Activated CD4-positive, alpha-beta T cell treated with anti-CD3 and anti-CD28 coated beads, Interleukin-2, amount 10 ng/mL, durations not matched to agents 7 days and 5 days (primary cell): ENCODE measurements around the gene BTBD6. TPM values are rescaled to one million over a fixed set of nuclear protein-coding genes. Genes with fewer than 3 reads are reported as not detected.

ENCODE experiments used
- CTCF ChIA-PET: fragments of 350-600 bp; sonication (Branson Sonifier 250); formaldehyde crosslinking; loops from one replicate; lab custom pipeline; 2021; ENCODE audit warnings: antibody characterized with exemption; lab: Charles Lee
- POLR2A ChIA-PET: fragments of 350-600 bp; sonication (Branson Sonifier 250); formaldehyde crosslinking; loops from one replicate; lab custom pipeline; 2021; ENCODE audit warnings: antibody characterized with exemption; lab: Charles Lee
- DNase-seq: peaks from one replicate; pipeline ENCODE4 v3.0.0-alpha.2; 2020
- H3K27ac Mint-ChIP-seq: one replicate; pipeline ENCODE4 v1.8.0; 2021; ENCODE audit warnings: mild to moderate bottlenecking, moderate library complexity, mixed read lengths
- H3K27me3 Mint-ChIP-seq: one replicate; pipeline ENCODE4 v1.8.0; 2021; ENCODE audit warnings: mixed read lengths
- H3K36me3 Mint-ChIP-seq: one replicate; pipeline ENCODE4 v1.8.0; 2021; ENCODE audit warnings: low read depth, mixed read lengths
- H3K4me1 Mint-ChIP-seq: one replicate; pipeline ENCODE4 v1.8.0; 2021; ENCODE audit warnings: mixed read lengths
- H3K4me3 Mint-ChIP-seq: one replicate; pipeline ENCODE4 v1.8.0; 2021; ENCODE audit warnings: mild to moderate bottlenecking, moderate library complexity, mixed read lengths
- H3K9me3 Mint-ChIP-seq: one replicate; pipeline ENCODE4 v1.8.0; 2021; ENCODE audit warnings: mixed read lengths
- total RNA-seq, 2 experiments: library from RNA; stranded (reverse); gene quantifications; one replicate each; pipeline ENCODE4 v1.2.3, GENCODE V29; 2021

BTBD6 gene
- total RNA-seq, 2 experiments from 2014 or later: 43.7 to 43.9 TPM

GRCh38 chr14:105250986-105251385 lies 2.7 kb downstream of the BTBD6 start:
- ChIA-PET CTCF (interaction anchor here (1.1 kb wide), 1 partner anchor 8 kb away, joined by 3 read pairs; no protein-coding TSS in a partner anchor), POLR2A (no interaction called here)

DNA sequence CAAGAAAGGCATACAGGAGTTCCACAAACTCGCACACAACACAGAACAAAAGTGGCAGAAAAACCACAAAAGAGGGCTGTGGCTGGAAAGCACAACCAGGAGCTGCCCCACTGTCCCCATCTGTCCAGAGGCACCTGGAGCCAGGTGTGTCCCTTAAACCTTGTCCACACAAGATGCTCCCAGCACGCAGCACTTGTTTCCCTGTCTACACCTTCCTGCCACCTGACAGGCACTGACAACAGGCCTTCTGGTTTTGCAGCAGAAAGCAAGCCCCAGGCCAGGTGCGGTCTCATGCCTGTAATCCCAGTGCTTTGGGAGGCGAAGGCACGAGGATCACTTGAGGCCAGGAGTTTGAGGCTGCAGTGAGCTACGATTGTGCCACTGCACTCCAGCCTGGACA lies 3.6 kb downstream of the BTBD6 start:
- Mint-ChIP-seq H3K9me3 (no peaks in the 10 kb centered on the region), H3K4me1 (peaks cover 29% of the 10 kb centered on the region), H3K36me3 (peaks cover 16% of the 10 kb centered on the region), H3K27ac (no peak overlapping the region), H3K4me3 (no peak overlapping the region), H3K27me3 (no peaks in the 10 kb centered on the region)
- ChIA-PET POLR2A (no interaction called here), CTCF (no interaction called here)
- DNase-seq: no peak

More at GRCh38 chr14:105250986-105251385, 2.7 kb downstream of the BTBD6 start:
- no peaks in the 10 kb centered on the region for H3K9me3 Mint-ChIP-seq
- H3K4me3 Mint-ChIP-seq: no peak overlapping the region
- DNase-seq: no peak
- H3K27ac Mint-ChIP-seq: peak overlapping the region; percentile 51
- H3K4me1 Mint-ChIP-seq: peaks cover 29% of the 10 kb centered on the region
- H3K36me3 Mint-ChIP-seq: peaks cover 19% of the 10 kb centered on the region
- no peaks in the 10 kb centered on the region for H3K27me3 Mint-ChIP-seq

- Mint-ChIP-seq H3K9me3 (no peaks in the 10 kb centered on the region), H3K4me3 (no peak overlapping the region), H3K27ac (no peak overlapping the region), H3K27me3 (no peaks in the 10 kb centered on the region), H3K36me3 (peaks cover 13% of the 10 kb centered on the region), H3K4me1 (peaks cover 31% of the 10 kb centered on the region)
- CTCF ChIA-PET: interaction anchor here (1.0 kb wide), 1 partner anchor 59 kb away, joined by 3 read pairs; no protein-coding TSS in a partner anchor
- POLR2A ChIA-PET: no interaction called here
- DNase-seq: no peak
Measured at GRCh38 chr14:105252552-105253328, 4.4 kb downstream of the BTBD6 start.

GRCh38 chr14:105253329-105253682 lies 5.0 kb downstream of the BTBD6 start:
- Mint-ChIP-seq H3K4me1 (peaks cover 30% of the 10 kb centered on the region), H3K27me3 (no peaks in the 10 kb centered on the region), H3K9me3 (no peaks in the 10 kb centered on the region), H3K36me3 (peaks cover 13% of the 10 kb centered on the region), H3K4me3 (no peak overlapping the region), H3K27ac (peak overlapping the region; percentile 13)
- ChIA-PET CTCF (interaction anchor here (1.0 kb wide), 1 partner anchor 58 kb away, joined by 3 read pairs; no protein-coding TSS in a partner anchor), POLR2A (no interaction called here)
- DNase-seq: no peak

- H3K4me1 Mint-ChIP-seq: peaks cover 22% of the 10 kb centered on the region
- no peaks in the 10 kb centered on the region for H3K9me3 Mint-ChIP-seq
- no peaks in the 10 kb centered on the region for H3K27me3 Mint-ChIP-seq
- no peak for DNase-seq
- H3K4me3 Mint-ChIP-seq: no peak overlapping the region
- H3K36me3 Mint-ChIP-seq: peaks cover 6% of the 10 kb centered on the region
- ChIA-PET CTCF (interaction anchor here (0.5 kb wide), 1 partner anchor 23 kb away, joined by 6 read pairs; no protein-coding TSS in a partner anchor), POLR2A (no interaction called here)
- H3K27ac Mint-ChIP-seq: no peak overlapping the region
Measured at GRCh38 chr14:105255021-105255507, 6.7 kb downstream of the BTBD6 start.

- peaks cover 13% of the 10 kb centered on the region for H3K4me1 Mint-ChIP-seq
Measured at GRCh38 chr14:105256292-105256960, 8.1 kb downstream of the BTBD6 start.

GRCh38 chr14:105257464-105257863 lies 9.1 kb downstream of the BTBD6 start:
- H3K27ac Mint-ChIP-seq: peak overlapping the region; percentile 52
- ChIA-PET POLR2A (no interaction called here), CTCF (no interaction called here)
- H3K4me3 Mint-ChIP-seq: no peak overlapping the region
- H3K27me3 Mint-ChIP-seq: no peaks in the 10 kb centered on the region
- no peaks in the 10 kb centered on the region for H3K9me3 Mint-ChIP-seq
- DNase-seq: peak; percentile 26
- peaks cover 10% of the 10 kb centered on the region for H3K4me1 Mint-ChIP-seq
- no peaks in the 10 kb centered on the region for H3K36me3 Mint-ChIP-seq

More at GRCh38 chr14:105256292-105256960, 8.1 kb downstream of the BTBD6 start:
- no peak overlapping the region for H3K27ac Mint-ChIP-seq
- H3K36me3 Mint-ChIP-seq: no peaks in the 10 kb centered on the region
- no peak for DNase-seq
- H3K9me3 Mint-ChIP-seq: no peaks in the 10 kb centered on the region
- POLR2A ChIA-PET: no interaction called here
- H3K4me3 Mint-ChIP-seq: no peak overlapping the region
- H3K27me3 Mint-ChIP-seq: no peaks in the 10 kb centered on the region
- CTCF ChIA-PET: interaction anchor here (0.9 kb wide), 1 partner anchor 15 kb away, joined by 3 read pairs; no protein-coding TSS in a partner anchor

DNA sequence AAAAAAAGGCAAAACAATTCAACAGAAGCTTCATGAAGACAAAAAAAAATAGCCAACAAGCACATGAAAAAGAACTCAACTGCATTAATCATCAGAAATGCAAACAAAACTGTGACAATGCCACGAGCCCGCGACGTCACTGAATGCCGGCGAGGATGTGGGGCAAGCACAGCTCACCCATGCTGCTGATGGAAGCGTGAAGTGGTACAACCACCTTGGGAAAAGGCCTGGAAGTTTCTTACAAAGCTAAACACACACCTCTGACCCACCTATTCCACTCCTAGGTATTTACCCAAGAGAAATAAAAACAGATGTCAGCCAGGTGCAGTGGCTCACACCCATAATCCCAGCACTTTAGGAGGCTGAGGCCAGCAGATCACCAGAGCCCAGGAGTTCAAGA lies 10.5 kb downstream of the BTBD6 start:
- Mint-ChIP-seq H3K9me3 (no peaks in the 10 kb centered on the region), H3K27ac (no peak overlapping the region), H3K4me3 (no peak overlapping the region), H3K4me1 (peaks cover 10% of the 10 kb centered on the region), H3K36me3 (peaks cover 3% of the 10 kb centered on the region), H3K27me3 (no peaks in the 10 kb centered on the region)
- DNase-seq: no peak
- ChIA-PET CTCF (interaction anchor here (0.6 to 1.0 kb wide), 2 partner anchors 8 to 1143 kb away, joined by 3 read pairs; no protein-coding TSS in a partner anchor), POLR2A (no interaction called here)

DNA sequence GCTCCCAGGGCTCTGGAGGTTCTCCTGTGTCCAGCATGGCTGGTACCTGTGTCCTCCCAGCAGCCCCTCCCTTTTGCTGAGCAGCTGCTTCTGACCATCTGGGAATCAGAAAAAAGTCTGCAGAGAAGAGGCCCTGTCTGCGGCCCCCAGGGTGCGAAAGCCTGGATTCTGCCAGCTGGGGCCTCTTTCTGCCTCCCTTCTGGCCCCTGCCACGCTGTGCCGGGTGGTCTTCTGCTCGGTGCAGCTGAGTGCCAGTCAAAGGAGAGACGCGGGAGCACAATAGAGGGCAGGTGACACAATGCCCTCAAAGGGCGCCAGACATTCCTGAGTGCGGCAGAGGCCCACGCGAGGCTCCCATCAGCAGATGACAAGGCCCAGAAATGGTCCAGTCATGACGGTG lies 12.6 kb downstream of the BTBD6 start:
- Mint-ChIP-seq H3K4me3 (no peak overlapping the region), H3K4me1 (peaks cover 10% of the 10 kb centered on the region), H3K36me3 (peaks cover 6% of the 10 kb centered on the region), H3K27me3 (no peaks in the 10 kb centered on the region), H3K27ac (no peak overlapping the region), H3K9me3 (no peaks in the 10 kb centered on the region)
- DNase-seq: no peak
- CTCF ChIA-PET: interaction anchor here (0.9 kb wide), 1 partner anchor 33 kb away, joined by 3 read pairs; no protein-coding TSS in a partner anchor
- POLR2A ChIA-PET: no interaction called here

GRCh38 chr14:105261781-105262180 lies 13.4 kb downstream of the BTBD6 start:
- ChIA-PET POLR2A (no interaction called here), CTCF (no interaction called here)
- Mint-ChIP-seq H3K27ac (no peak overlapping the region), H3K4me3 (no peak overlapping the region), H3K27me3 (no peaks in the 10 kb centered on the region), H3K36me3 (peaks cover 6% of the 10 kb centered on the region), H3K4me1 (peaks cover 10% of the 10 kb centered on the region), H3K9me3 (no peaks in the 10 kb centered on the region)
- DNase-seq: no peak

- no peak overlapping the region for H3K4me3 Mint-ChIP-seq
Measured at GRCh38 chr14:105267820-105268548, 19.7 kb downstream of the BTBD6 start.

DNA sequence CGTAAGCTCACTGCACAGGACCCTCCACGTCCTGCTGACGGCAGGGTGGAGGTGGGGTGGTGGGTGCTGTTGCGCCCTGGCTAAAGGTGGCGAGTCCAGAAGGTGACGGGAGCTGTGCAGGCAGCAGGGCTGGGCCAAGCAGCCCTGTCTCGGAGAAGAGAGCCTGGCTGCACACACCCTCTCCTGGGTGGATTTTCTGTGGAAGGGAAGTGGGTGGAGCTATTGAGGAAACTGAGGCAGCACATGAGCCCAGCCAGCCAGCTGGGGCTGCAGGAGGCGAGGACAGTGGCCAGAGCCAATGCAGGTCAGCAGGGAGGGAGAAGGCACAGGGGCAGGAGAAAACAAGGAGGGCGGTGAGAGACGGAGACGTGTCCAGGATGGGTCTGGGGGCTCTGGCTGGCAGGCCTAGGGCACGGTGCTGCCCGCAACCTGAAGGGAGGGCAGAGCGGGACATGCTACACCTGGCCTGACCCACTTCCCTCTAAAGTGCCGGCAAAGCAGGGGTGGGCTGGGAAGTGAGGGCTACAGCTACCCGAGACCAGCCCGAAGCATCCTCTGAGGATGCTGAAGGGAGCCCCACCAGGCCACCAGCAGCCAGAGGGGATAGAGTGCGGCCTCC lies 20.5 kb downstream of the BTBD6 start:
- H3K27me3 Mint-ChIP-seq: no peaks in the 10 kb centered on the region
- no peaks in the 10 kb centered on the region for H3K4me1 Mint-ChIP-seq
- POLR2A ChIA-PET: no interaction called here
- H3K36me3 Mint-ChIP-seq: peaks cover 3% of the 10 kb centered on the region
- DNase-seq: no peak
- H3K4me3 Mint-ChIP-seq: no peak overlapping the region
- H3K9me3 Mint-ChIP-seq: no peaks in the 10 kb centered on the region
- CTCF ChIA-PET: interaction anchor here (1.1 kb wide), 1 partner anchor 223 kb away, joined by 3 read pairs; no protein-coding TSS in a partner anchor
- no peak overlapping the region for H3K27ac Mint-ChIP-seq

More at GRCh38 chr14:105267820-105268548, 19.7 kb downstream of the BTBD6 start:
- Mint-ChIP-seq H3K36me3 (peaks cover 6% of the 10 kb centered on the region), H3K27me3 (no peaks in the 10 kb centered on the region), H3K9me3 (no peaks in the 10 kb centered on the region), H3K4me1 (no peaks in the 10 kb centered on the region), H3K27ac (no peak overlapping the region)
- no peak for DNase-seq
- CTCF ChIA-PET: interaction anchor here (1.1 kb wide), 1 partner anchor 222 kb away, joined by 3 read pairs; no protein-coding TSS in a partner anchor
- POLR2A ChIA-PET: no interaction called here
